Embryonic facial prominence (tissue), 1 donor: Measurements from ENCODE around the gene LZTR1.
"Not testable (repeated sequence)": the region's sequence is repeated elsewhere in the genome, so short reads cannot be mapped to it uniquely, and the experiment has no call there.

Source experiments
- DNase-seq: peaks from one replicate; pipeline ENCODE4 v3.0.0-alpha.2; 2016; ENCODE audit errors: extremely low spot score

Gene LZTR1

DNA sequence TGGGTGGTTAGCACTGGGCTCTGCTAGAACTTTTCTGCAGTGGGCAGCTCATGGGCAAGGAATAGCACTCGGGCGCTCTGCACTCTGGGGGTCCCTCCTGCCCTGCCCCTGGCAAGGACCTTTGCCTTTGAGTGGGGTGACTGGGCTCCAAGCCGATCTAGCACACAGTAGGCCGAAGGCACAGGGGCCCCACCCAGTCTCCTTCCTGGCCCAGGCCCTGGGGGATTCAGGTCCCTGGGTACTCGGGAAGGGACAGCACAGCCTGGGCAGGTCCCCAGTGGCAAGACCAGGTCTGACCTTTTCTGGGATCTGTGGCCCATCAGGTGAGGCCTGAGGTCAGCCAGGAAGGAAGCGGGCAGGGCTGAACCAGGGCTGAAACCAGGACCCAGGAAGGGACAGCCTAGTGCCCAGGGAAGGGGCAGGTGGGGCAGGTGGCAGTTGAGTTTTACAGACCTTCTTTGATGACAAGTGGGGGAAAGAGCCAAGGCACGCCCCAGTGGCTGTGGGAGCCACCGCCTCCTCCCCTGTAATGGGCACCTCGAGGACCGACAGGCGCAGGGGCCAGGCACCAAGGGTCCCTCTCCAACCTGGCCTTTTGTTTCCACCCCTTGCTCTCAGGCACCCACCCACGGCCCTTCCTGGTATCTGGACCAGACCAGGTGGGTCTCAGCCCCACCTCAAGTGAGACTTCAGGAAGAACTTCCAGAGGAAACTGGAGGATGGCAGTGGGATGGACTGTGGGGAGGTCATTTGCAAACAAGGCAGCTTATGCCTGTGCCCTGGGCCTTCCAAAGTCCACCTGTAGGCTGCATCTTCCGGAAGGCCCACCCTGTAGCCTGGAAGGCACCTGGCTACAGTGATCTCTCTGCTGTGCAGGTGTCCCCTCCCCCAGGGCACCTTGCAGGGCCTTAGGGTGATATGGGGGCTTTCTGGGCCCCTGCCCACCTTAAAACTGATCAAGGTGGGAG, 15.9 kb upstream of the LZTR1 start:
- no peak for DNase-seq

DNA sequence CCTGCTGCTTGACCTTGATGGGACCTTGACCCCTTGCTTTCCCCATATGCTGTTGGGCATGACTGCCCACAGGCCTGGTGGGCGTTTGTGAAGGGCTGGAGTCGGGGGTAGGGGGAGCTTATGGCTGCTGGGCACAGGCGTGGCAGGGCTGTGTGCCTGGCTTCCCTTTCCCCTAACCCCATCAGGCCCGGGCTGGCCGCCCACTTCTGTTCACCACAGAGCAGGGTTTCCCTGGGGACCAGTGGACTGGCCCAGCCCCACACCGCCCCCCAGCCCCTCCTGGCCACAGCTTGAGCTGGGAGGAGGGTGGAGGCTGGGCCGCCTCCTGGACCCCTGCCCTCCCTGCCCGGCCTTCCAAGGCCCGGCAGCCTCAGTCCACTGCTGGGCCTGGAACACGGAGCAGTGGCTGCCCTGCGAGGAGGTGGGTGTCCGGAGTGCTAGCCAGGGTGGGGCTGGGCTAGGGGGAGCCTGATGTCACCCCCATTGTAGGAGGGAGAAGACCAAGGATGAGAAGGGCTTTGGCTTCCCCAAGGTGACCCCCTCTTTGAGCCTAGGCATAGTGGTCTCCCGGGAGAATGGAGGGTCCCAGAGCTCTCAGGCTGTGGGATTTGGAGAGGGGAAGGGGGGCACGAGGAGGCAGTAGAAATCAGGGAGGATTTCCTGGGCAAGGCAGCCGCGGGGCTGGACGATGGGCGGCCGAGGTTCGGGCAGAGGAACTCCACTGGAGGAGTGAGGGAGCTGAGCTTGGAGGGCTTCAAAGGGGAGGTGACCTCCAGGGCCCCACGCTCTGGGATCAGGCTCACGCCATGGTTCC, 15.0 kb upstream of the LZTR1 start, which contains the start of gene AIFM3:
Gene AIFM3 (plus strand): TSS at position 373 of the 814 bp plus-strand sequence. CDS start 690 bp downstream, outside the sequence.
- no peak for DNase-seq

DNA sequence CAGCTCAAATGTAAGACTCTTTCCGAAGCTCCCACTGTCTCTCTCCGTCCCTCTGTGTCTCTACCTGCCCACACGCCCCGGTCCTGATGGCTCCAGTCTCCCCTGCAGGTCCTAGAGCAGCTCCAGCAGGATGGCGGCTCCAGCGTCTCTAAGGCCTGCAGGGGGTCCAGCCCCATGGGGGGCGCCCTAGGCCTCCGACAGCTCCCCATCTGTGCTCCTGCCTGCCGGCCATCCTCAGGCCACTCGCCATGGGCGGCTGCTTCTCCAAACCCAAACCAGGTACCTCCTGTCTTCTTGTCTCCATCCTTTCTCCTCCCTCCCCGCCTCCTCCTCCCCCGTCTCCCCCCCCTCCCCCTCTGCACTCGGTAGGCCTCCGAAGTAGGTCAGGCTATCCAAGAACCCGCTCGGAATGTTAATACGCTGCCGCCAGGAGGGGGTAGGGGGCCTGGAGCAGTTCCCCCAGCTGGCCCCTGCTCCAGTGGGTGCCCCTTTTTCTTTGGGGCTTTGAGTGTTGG, 14.3 kb upstream of the LZTR1 start:
- DNase-seq = no peak

GRCh38 chr22:20968281-20968977, 13.7 kb upstream of the LZTR1 start:
- no peak for DNase-seq

DNA sequence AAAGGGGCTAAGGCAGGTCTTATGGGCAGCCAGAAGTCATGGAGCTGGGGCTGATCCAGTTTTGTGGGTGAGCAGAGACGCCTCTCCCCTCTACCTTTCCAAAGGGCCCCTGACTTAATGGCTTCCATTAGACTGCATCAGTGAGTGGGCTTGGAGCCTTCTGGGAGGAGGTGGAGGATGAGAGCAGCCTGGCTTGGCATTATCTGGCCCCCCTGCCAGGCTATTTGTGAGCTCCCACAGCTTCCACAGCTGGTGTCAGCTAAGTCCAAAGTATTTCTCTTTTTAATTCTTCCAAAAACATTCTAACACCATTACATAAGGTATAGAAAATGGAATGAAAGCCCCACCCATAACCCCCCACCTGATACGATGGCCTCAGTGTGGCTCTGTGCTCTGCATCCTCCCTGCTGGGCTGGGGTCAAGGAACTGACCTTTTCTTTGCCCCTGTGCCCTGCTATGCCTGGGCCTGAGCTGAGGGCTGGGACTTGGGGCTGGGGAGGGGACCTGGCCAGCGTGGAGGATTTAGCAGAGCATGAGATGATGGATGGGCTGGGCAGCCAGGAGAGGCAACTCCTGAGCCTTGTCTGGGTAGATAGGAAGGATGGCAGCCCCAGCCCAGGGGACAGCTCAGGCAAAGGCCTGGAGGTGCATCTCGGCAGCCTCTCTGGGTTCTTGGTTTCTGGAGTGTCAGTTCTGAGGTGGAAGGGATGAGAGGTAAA, 11.0 kb upstream of the LZTR1 start:
- DNase-seq = no peak

GRCh38 chr22:20972014-20972694, 9.9 kb upstream of the LZTR1 start:
- not testable (repeated sequence) for DNase-seq

- DNase-seq = no peak
Measured at GRCh38 chr22:20972933-20973577, 9.0 kb upstream of the LZTR1 start.

GRCh38 chr22:20973634-20974286, 8.3 kb upstream of the LZTR1 start:
- no peak for DNase-seq

- no peak for DNase-seq
Measured at GRCh38 chr22:20974336-20974955, 7.7 kb upstream of the LZTR1 start.

DNA sequence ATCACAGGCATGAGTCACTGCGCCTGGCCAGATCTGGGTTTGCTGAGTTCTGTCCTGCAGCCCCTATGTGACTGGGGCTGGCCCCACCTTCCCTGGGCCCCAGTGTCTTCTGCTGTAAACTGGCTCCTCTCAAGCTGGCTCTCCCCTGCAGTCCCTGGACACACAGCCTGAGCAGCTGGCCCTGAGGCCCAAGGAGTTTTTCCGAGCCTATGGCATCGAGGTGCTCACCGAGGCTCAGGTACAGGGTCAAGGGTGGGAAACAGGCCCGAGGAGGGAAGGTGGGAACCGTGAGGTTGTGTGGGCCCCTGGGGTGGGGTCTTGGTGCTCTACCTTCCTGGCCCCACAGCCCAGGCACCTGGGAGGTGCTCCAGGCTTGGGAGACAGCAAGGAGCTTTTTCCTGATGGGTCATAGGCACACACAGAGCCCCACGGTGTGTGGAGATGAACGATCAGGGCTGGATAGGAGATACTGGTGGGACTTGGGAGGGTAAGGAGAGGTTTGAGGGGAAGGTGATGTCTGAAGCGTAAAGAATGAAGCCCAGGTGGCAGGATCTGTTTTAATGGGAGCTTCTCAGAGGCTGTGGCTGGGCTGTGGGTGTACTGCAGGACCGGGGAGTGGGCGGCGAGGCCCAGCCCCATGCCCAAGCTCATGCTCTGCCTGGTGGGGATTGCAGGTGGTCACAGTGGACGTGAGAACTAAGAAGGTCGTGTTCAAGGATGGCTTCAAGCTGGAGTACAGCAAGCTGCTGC, 6.4 kb upstream of the LZTR1 start:
- DNase-seq = no peak

DNA sequence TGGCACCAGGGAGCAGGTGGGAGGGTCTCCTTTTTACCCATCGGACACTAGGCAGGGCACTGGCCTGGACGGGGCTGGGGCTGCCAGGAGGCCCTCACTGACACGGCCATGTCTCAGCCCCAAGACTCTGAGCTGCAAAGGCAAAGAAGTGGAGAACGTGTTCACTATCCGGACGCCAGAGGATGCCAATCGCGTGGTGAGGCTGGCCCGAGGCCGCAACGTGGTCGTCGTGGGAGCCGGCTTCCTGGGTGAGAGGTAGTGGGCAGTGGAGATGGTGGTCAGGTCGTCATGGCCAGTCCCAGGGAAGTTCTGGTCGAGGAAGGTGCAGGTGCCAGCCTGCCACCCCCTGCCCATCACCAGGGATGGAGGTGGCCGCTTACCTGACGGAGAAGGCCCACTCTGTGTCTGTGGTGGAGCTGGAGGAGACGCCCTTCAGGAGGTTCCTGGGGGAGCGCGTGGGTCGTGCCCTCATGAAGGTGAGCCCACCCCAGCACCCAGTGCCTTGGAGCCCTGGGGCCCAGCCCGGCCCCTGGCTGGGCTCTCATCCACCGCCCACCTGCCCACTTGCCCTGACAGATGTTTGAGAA, 5.7 kb upstream of the LZTR1 start:
- no peak for DNase-seq

DNA sequence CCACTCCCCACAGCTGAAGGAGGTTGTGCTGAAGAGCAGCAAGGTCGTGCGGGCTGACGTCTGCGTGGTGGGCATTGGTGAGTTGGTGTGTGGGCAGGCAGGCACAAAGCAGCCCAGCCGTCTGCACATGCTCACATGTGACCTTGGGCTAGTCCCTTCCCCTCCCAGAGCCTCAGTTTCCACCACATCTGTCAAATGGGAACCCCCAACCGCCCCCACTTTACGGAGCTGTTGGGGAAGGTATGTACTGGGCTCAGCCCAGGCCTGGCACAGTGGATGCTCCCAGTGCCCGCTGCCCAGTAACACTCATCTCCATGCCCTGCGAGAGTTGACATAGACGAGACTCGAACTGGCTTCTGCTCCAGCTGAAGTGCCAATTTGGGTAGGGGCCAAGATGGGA, 5.1 kb upstream of the LZTR1 start:
- DNase-seq = no peak

DNA sequence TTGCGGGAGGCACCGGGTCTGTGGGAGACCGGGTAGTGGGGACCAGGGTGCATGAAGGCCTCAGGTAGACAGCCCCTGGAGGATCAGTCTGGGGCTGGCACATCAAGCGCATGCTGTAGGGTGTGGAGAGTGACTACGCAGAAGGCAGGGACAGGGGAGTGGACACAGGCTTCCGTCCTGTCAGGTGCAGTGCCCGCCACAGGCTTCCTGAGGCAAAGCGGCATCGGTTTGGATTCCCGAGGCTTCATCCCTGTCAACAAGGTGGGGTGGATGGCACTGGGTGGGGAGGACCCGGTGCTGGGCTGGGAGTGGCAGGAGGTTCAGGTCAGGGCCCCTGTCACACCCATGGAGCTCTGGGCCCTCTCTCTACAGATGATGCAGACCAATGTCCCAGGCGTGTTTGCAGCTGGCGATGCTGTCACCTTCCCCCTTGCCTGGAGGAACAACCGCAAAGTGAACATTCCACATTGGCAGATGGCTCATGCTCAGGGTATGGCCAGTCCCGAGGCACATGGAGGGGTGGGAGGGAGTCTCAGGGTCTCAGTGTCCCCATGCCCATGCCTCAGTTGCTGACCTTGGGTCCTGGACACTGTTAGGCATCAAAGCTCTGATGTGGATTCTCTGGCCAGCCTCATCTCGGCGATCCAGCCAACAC, 4.5 kb upstream of the LZTR1 start:
- DNase-seq = no peak

- DNase-seq = no peak
Measured at GRCh38 chr22:20978419-20978818, 3.7 kb upstream of the LZTR1 start.

GRCh38 chr22:20979243-20979809, 2.8 kb upstream of the LZTR1 start:
- DNase-seq = peak; percentile 28

DNA sequence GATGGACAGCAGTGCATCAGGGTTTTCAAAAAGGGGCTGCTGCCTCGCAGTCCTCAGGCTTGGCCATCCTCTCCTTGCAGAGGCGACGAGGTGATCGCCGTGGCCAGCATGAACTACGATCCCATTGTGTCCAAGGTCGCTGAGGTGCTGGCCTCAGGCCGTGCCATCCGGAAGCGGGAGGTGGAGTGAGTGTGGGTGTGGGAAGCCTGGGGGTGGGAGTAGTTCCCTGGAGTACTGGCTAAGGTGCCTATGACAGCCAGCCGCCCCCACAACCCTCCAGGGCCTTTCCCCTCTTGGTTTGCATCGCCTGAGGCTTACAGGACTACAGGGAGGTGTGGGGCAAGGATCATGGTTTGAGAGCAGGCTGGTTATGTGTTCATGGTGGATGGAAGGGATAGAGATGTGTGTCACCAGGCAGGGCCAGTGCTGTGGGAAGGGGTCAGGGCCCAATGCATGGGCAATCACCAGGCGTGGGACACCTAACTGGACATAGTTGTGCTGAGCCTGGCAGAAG, 2.1 kb upstream of the LZTR1 start:
- DNase-seq = no peak

GRCh38 chr22:20980523-20980922, 1.6 kb upstream of the LZTR1 start:
- no peak for DNase-seq
